Esophagus squamous epithelium (tissue), 4 donors: ENCODE data around the gene TMEM271.

Source experiments
- CTCF ChIP-seq, 6 experiments: fragments of 450-650 bp in 4 of 6; fragments of 200-600 bp in 2 of 6; sonication (generic) in 2 of 6; IDR thresholded peaks; one replicate each; pipeline ENCODE4 v1.5.1; 2016 to 2019; ENCODE audit warnings: antibody characterized with exemption in 6 of 6, mild to moderate bottlenecking in 4 of 6, moderate library complexity in 4 of 6
- POLR2A ChIP-seq, 4 donors: fragments of 450-650 bp; IDR thresholded peaks; one replicate each; pipeline ENCODE4 v1.6.1; 2017; ENCODE audit warnings: antibody characterized with exemption in 4 of 4, mild to moderate bottlenecking in 4 of 4, moderate library complexity in 3 of 4

DNA sequence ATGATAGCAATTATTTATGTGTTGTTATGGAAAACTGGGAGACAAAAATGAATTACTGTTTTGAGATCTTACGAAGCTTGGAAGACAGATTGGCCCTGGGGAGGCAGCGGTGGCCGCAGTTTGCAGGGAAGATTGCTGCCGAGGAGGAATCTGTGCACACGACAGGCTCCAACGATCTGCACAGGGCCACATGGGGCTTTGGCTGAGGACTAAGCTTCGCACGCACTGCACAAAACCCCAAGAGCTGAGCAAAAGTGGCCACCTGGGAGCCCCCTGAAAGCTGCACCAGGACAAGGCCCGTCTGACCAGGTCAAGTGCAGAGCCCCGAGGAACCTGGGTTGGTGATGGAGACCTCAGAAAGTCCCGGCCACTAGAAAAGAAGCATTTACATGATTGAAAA lies 44.1 kb upstream of the TMEM271 start:
- TF ChIP-seq CTCF (IDR thresholded peaks at IDR 0.05) (no peak), POLR2A (IDR thresholded peaks at IDR 0.05) (no peak)
